Epithelial cell of prostate (primary cell): ENCODE data around the gene B9D2.
"Not testable (repeated sequence)": the region's sequence is repeated elsewhere in the genome, so short reads cannot be mapped to it uniquely, and the experiment has no call there.

ENCODE experiments used
- DNase-seq: peaks from one replicate; pipeline ENCODE4 v3.0.0-alpha.2; 2011; ENCODE audit warnings: low read depth, low spot score
- H3K27ac ChIP-seq: fragments of 450-650 bp; 2 replicates; pipeline ENCODE4 v1.5.1; 2017; ENCODE audit warnings: mild to moderate bottlenecking

The B9D2 gene

GRCh38 chr19:41356984-41357739, 6.8 kb downstream of the B9D2 start:
- no peak overlapping the region for H3K27ac ChIP-seq
- no peak for DNase-seq

- H3K27ac ChIP-seq = no peak overlapping the region
- DNase-seq = no peak
These were observed 8.1 kb downstream of the B9D2 start for GRCh38 chr19:41355802-41356201.

- DNase-seq = no peak
- H3K27ac ChIP-seq = no peak overlapping the region
These were observed 8.9 kb downstream of the B9D2 start for GRCh38 chr19:41355035-41355434.

- H3K27ac ChIP-seq = no peak overlapping the region
- DNase-seq = no peak
These were observed 9.5 kb downstream of the B9D2 start for GRCh38 chr19:41354343-41354953.

- no peak for DNase-seq
- H3K27ac ChIP-seq = peak within 1 kb of the TSS; percentile 59
These were observed 10.2 kb downstream of the B9D2 start, which contains the start of gene TGFB1 for GRCh38 chr19:41353466-41354342. TGFB1 (minus strand) TSS chr19:41353922; CDS start chr19:41353044, 878 bp downstream.

GRCh38 chr19:41352609-41353465, 11.1 kb downstream of the B9D2 start:
- H3K27ac ChIP-seq = peak overlapping the region; percentile 59
- DNase-seq = no peak

GRCh38 chr19:41352279-41352608, 11.7 kb downstream of the B9D2 start:
- peak overlapping the region; percentile 59 for H3K27ac ChIP-seq
- DNase-seq = no peak

- H3K27ac ChIP-seq = peak overlapping the region; percentile 59
- DNase-seq = no peak
These were observed 12.4 kb downstream of the B9D2 start for GRCh38 chr19:41351339-41352245.

GRCh38 chr19:41350735-41351338, 13.1 kb downstream of the B9D2 start:
- H3K27ac ChIP-seq = peak overlapping the region; percentile 59
- no peak for DNase-seq

GRCh38 chr19:41346916-41347315, 17.0 kb downstream of the B9D2 start:
- H3K27ac ChIP-seq, DNase-seq: not testable (repeated sequence)

- no peak overlapping the region for H3K27ac ChIP-seq
- DNase-seq = no peak
These were observed 19.8 kb downstream of the B9D2 start for GRCh38 chr19:41344162-41344561.

- H3K27ac ChIP-seq = no peak overlapping the region
- no peak for DNase-seq
These were observed 22.1 kb downstream of the B9D2 start for GRCh38 chr19:41341669-41342490.

GRCh38 chr19:41339936-41340335, 24.0 kb downstream of the B9D2 start:
- H3K27ac ChIP-seq = no peak overlapping the region

GRCh38 chr19:41335467-41335866, 28.5 kb downstream of the B9D2 start:
- H3K27ac ChIP-seq = no peak overlapping the region
- DNase-seq = no peak

More at GRCh38 chr19:41339936-41340335, 24.0 kb downstream of the B9D2 start:
- no peak for DNase-seq

GRCh38 chr19:41334793-41335192, 29.2 kb downstream of the B9D2 start:
- H3K27ac ChIP-seq = no peak overlapping the region
- DNase-seq = no peak

GRCh38 chr19:41332468-41332867, 31.5 kb downstream of the B9D2 start:
- DNase-seq = no peak
- H3K27ac ChIP-seq = no peak overlapping the region

GRCh38 chr19:41332000-41332399, 31.9 kb downstream of the B9D2 start:
- H3K27ac ChIP-seq = no peak overlapping the region
- DNase-seq = no peak
